ENCODE data around the gene SMPD3.

SMPD3 gene

DNA sequence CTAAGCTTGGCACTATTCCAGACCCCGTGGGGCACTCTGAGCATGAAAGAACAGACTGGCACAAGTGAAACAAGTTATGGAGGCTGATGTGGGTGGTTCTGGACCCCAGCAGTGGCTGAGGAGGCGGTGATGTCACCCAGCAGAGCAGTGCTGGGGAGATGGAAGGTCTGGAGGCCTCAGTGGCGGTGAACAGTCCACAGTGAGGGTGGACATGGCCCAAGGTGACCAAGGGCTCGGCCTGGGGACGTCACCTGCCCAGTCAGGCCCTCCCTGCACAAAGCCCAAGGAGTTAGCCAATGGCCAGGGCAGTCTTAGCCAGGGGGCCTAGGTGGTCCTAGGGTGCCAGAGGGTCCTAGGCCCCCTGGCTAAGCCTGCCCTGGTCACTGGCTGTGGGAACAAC is 24.5 kb downstream of the SMPD3 start:
- H3K36me3 ChIP-seq (ENCODE audit: insufficient read depth, low read length) = no peaks in the 10 kb centered on the region
- H3K4me1 ChIP-seq (ENCODE audit: insufficient read depth, low read length, poor library complexity, severe bottlenecking) = peaks cover under 1% of the 10 kb centered on the region
- H3K4me3 ChIP-seq (ENCODE audit: low read length, poor library complexity, severe bottlenecking) = no peak overlapping the region
- H3K79me2 ChIP-seq (ENCODE audit: insufficient read depth, low read length) = no peaks in the 10 kb centered on the region
- H3K27me3 ChIP-seq (ENCODE audit: insufficient read depth, low read length, poor library complexity, severe bottlenecking) = no peaks in the 10 kb centered on the region
- H3K4me2 ChIP-seq (ENCODE audit: low read depth, low read length, poor library complexity, severe bottlenecking) = no peak overlapping the region
- no peaks in the 10 kb centered on the region for H3F3A ChIP-seq (ENCODE audit: low read depth)
- H3K9ac ChIP-seq (ENCODE audit: low read depth, low read length, poor library complexity, severe bottlenecking) = no peak overlapping the region
- H3K9me3 ChIP-seq (ENCODE audit: insufficient read depth, low read depth, low read length) = no peaks in the 10 kb centered on the region
- H3K9me2 ChIP-seq (replicated peaks; ENCODE audit: low read depth, low read length) = no peaks in the 10 kb centered on the region
- H4K20me1 ChIP-seq (ENCODE audit: insufficient read depth, low read length, poor library complexity, severe bottlenecking) = no peaks in the 10 kb centered on the region
- TF ChIP-seq, protein P1, sequence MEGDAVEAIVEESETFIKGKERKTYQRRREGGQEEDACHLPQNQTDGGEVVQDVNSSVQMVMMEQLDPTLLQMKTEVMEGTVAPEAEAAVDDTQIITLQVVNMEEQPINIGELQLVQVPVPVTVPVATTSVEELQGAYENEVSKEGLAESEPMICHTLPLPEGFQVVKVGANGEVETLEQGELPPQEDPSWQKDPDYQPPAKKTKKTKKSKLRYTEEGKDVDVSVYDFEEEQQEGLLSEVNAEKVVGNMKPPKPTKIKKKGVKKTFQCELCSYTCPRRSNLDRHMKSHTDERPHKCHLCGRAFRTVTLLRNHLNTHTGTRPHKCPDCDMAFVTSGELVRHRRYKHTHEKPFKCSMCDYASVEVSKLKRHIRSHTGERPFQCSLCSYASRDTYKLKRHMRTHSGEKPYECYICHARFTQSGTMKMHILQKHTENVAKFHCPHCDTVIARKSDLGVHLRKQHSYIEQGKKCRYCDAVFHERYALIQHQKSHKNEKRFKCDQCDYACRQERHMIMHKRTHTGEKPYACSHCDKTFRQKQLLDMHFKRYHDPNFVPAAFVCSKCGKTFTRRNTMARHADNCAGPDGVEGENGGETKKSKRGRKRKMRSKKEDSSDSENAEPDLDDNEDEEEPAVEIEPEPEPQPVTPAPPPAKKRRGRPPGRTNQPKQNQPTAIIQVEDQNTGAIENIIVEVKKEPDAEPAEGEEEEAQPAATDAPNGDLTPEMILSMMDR (conservative IDR thresholded peaks at IDR 0.05; ENCODE audit: low read length) = no peak
- TF ChIP-seq EZH2phosphoT487 (IDR thresholded peaks at IDR 0.05; ENCODE audit: borderline replicate concordance) = no peak
- no peak overlapping the region for H2AFZ ChIP-seq (ENCODE audit: low read length)

DNA sequence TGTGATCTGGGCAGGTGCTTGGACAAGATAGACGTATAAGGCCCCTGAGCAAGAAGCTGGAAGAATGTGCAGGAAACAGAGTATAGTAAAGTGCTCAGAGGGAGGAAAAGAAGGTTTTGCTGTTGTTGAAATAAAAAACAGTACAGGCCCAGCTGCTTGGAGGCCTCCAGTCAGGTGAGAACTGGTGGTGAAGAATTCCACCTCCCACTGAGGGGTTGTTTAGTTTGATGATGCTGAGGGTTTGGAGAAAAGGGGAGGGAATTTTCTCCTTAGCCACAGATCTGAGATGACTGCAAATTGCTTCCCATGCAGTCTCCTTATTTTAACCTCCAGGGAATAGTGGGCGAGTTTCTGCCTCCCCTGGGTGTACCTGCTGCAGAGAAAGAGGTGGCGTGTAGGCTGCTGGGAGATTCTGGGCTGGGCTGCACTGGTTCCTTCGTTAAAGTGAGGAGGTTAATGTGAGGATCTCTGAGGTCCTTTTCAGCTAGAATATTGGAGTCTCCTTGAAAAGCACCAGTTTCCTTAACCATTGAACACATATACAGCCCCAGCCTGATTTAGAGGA is 25.8 kb downstream of the SMPD3 start:
- no peaks in the 10 kb centered on the region for H4K20me1 ChIP-seq (ENCODE audit: insufficient read depth, low read length, poor library complexity, severe bottlenecking)
- H3K9me3 ChIP-seq (ENCODE audit: insufficient read depth, low read depth, low read length) = no peaks in the 10 kb centered on the region
- H3K9me2 ChIP-seq (replicated peaks; ENCODE audit: low read depth, low read length) = no peaks in the 10 kb centered on the region
- no peak overlapping the region for H2AFZ ChIP-seq (ENCODE audit: low read length)
- H3K27me3 ChIP-seq (ENCODE audit: insufficient read depth, low read length, poor library complexity, severe bottlenecking) = no peaks in the 10 kb centered on the region
- H3K4me1 ChIP-seq (ENCODE audit: insufficient read depth, low read length, poor library complexity, severe bottlenecking) = peaks cover 14% of the 10 kb centered on the region
- no peaks in the 10 kb centered on the region for H3F3A ChIP-seq (ENCODE audit: low read depth)
- TF ChIP-seq, protein P1 (conservative IDR thresholded peaks at IDR 0.05; ENCODE audit: low read length) = no peak
- no peak for TF ChIP-seq EZH2phosphoT487 (IDR thresholded peaks at IDR 0.05; ENCODE audit: borderline replicate concordance)
- no peak overlapping the region for H3K4me3 ChIP-seq (ENCODE audit: low read length, poor library complexity, severe bottlenecking)
- no peaks in the 10 kb centered on the region for H3K79me2 ChIP-seq (ENCODE audit: insufficient read depth, low read length)
- no peak overlapping the region for H3K4me2 ChIP-seq (ENCODE audit: low read depth, low read length, poor library complexity, severe bottlenecking)
- no peak overlapping the region for H3K9ac ChIP-seq (ENCODE audit: low read depth, low read length, poor library complexity, severe bottlenecking)
- H3K36me3 ChIP-seq (ENCODE audit: insufficient read depth, low read length) = no peaks in the 10 kb centered on the region

DNA sequence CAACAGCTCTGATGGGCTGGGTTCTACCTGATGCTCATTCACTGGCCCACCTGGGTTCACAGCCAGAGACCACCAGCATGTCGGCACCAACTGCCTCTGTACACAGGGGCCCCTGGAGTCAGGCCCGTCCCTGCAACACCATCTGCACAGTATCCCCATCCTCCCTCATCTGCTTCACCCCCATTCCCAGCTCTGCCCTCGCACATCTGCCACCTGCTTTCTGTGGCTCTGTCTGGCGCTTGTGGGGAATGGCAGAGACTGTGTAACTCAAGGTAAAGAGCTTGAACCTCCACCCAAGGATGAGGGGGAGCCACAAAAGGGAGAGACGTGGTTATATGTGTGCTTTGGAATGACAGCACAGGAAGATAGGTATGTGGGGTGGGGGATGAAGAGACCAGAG is 27.2 kb downstream of the SMPD3 start:
- H3K9ac ChIP-seq (ENCODE audit: low read depth, low read length, poor library complexity, severe bottlenecking) = no peak overlapping the region
- H3F3A ChIP-seq (ENCODE audit: low read depth) = no peaks in the 10 kb centered on the region
- H3K4me1 ChIP-seq (ENCODE audit: insufficient read depth, low read length, poor library complexity, severe bottlenecking) = peaks cover 28% of the 10 kb centered on the region
- no peaks in the 10 kb centered on the region for H3K36me3 ChIP-seq (ENCODE audit: insufficient read depth, low read length)
- TF ChIP-seq, protein P1 (conservative IDR thresholded peaks at IDR 0.05; ENCODE audit: low read length) = no peak
- TF ChIP-seq EZH2phosphoT487 (IDR thresholded peaks at IDR 0.05; ENCODE audit: borderline replicate concordance) = no peak
- no peak overlapping the region for H3K4me2 ChIP-seq (ENCODE audit: low read depth, low read length, poor library complexity, severe bottlenecking)
- H3K79me2 ChIP-seq (ENCODE audit: insufficient read depth, low read length) = no peaks in the 10 kb centered on the region
- H3K9me3 ChIP-seq (ENCODE audit: insufficient read depth, low read depth, low read length) = no peaks in the 10 kb centered on the region
- H2AFZ ChIP-seq (ENCODE audit: low read length) = no peak overlapping the region
- no peak overlapping the region for H3K4me3 ChIP-seq (ENCODE audit: low read length, poor library complexity, severe bottlenecking)
- H3K27me3 ChIP-seq (ENCODE audit: insufficient read depth, low read length, poor library complexity, severe bottlenecking) = no peaks in the 10 kb centered on the region
- no peaks in the 10 kb centered on the region for H3K9me2 ChIP-seq (replicated peaks; ENCODE audit: low read depth, low read length)
- H4K20me1 ChIP-seq (ENCODE audit: insufficient read depth, low read length, poor library complexity, severe bottlenecking) = no peaks in the 10 kb centered on the region

All from Loucy (cell line).